RWPE2 (cell line): ENCODE data around the gene DDX1.

ENCODE experiments used
- ATAC-seq: fragments of 200-7000 bp; cut with Tn5 transposase; 3 replicates; pipeline ENCODE4 v1.9.1; 2021; ENCODE audit warnings: low read depth
- DNase-seq: peaks from one replicate; pipeline ENCODE4 v3.0.0-alpha.2; 2020; ENCODE audit warnings: low spot score
- H3K27ac ChIP-seq: fragments of 450-650 bp; 2 replicates; pipeline ENCODE4 v1.5.1; 2017; ENCODE audit warnings: mild to moderate bottlenecking; ENCODE audit not compliant: poor library complexity, severe bottlenecking
- H3K27me3 ChIP-seq: fragments of 250-450 bp; sonication (Bioruptor Pico); 2 replicates; pipeline ENCODE4 v1.5.1; 2021; ENCODE audit warnings: mild to moderate bottlenecking, moderate library complexity; ENCODE audit not compliant: insufficient read depth, poor library complexity, severe bottlenecking
- H3K36me3 ChIP-seq: fragments of 250-450 bp; sonication (Bioruptor Pico); 2 replicates; pipeline ENCODE4 v1.5.1; 2020; ENCODE audit warnings: low read depth, mild to moderate bottlenecking, moderate library complexity
- H3K4me1 ChIP-seq: fragments of 250-450 bp; sonication (Bioruptor Pico); 2 replicates; pipeline ENCODE4 v1.5.1; 2021; ENCODE audit warnings: mild to moderate bottlenecking, moderate library complexity; ENCODE audit not compliant: insufficient read depth, poor library complexity, severe bottlenecking
- H3K4me3 ChIP-seq: fragments of 250-450 bp; sonication (Bioruptor Pico); 2 replicates; pipeline ENCODE4 v1.5.1; 2021; ENCODE audit warnings: mild to moderate bottlenecking, moderate library complexity; ENCODE audit not compliant: severe bottlenecking
- H3K9me3 ChIP-seq: fragments of 250-450 bp; sonication (Bioruptor Pico); 2 replicates; pipeline ENCODE4 v1.5.1; 2021; ENCODE audit warnings: mild to moderate bottlenecking, moderate library complexity; ENCODE audit not compliant: severe bottlenecking
- CTCF ChIP-seq: fragments of 450-650 bp; IDR thresholded peaks from one replicate; pipeline ENCODE4 v1.5.1; 2017; ENCODE audit warnings: mild to moderate bottlenecking, moderate library complexity; ENCODE audit not compliant: poor library complexity, severe bottlenecking

Gene DDX1

GRCh38 chr2:15566912-15567311 lies 24.8 kb upstream of the DDX1 start:
- no peaks in the 10 kb centered on the region for H3K9me3 ChIP-seq
- no peaks in the 10 kb centered on the region for H3K27me3 ChIP-seq
- ATAC-seq, result no peak
- no peak for DNase-seq
- H3K27ac ChIP-seq, result no peak overlapping the region
- H3K4me1 ChIP-seq, result no peaks in the 10 kb centered on the region
- no peaks in the 10 kb centered on the region for H3K36me3 ChIP-seq
- H3K4me3 ChIP-seq, result no peak overlapping the region
- TF ChIP-seq CTCF, result no peak

- no peak for TF ChIP-seq CTCF
- no peaks in the 10 kb centered on the region for H3K4me1 ChIP-seq
- H3K36me3 ChIP-seq, result no peaks in the 10 kb centered on the region
- no peak overlapping the region for H3K4me3 ChIP-seq
- DNase-seq (no peak), ATAC-seq (no peak)
- no peaks in the 10 kb centered on the region for H3K9me3 ChIP-seq
- no peak overlapping the region for H3K27ac ChIP-seq
- H3K27me3 ChIP-seq, result no peaks in the 10 kb centered on the region
Observed at GRCh38 chr2:15568874-15569273, 22.8 kb upstream of the DDX1 start.

- H3K27ac ChIP-seq, result no peak overlapping the region
Observed at GRCh38 chr2:15570104-15570503, 21.6 kb upstream of the DDX1 start.

GRCh38 chr2:15571729-15572128 lies 19.9 kb upstream of the DDX1 start:
- Histone ChIP-seq H3K4me1 (no peaks in the 10 kb centered on the region), H3K4me3 (no peak overlapping the region), H3K27ac (no peak overlapping the region), H3K27me3 (no peaks in the 10 kb centered on the region), H3K9me3 (no peaks in the 10 kb centered on the region), H3K36me3 (no peaks in the 10 kb centered on the region)
- no peak for TF ChIP-seq CTCF
- ATAC-seq (no peak), DNase-seq (no peak)

More at GRCh38 chr2:15570104-15570503, 21.6 kb upstream of the DDX1 start:
- Histone ChIP-seq H3K4me3 (no peak overlapping the region), H3K4me1 (no peaks in the 10 kb centered on the region), H3K36me3 (no peaks in the 10 kb centered on the region), H3K9me3 (no peaks in the 10 kb centered on the region), H3K27me3 (no peaks in the 10 kb centered on the region)
- no peak for ATAC-seq
- DNase-seq, result no peak
- TF ChIP-seq CTCF, result no peak

GRCh38 chr2:15577071-15577735 lies 14.5 kb upstream of the DDX1 start:
- no peaks in the 10 kb centered on the region for H3K27me3 ChIP-seq
- H3K9me3 ChIP-seq, result no peaks in the 10 kb centered on the region
- no peak overlapping the region for H3K4me3 ChIP-seq
- H3K36me3 ChIP-seq, result no peaks in the 10 kb centered on the region
- DNase-seq (peak; percentile 78), ATAC-seq (peak; percentile 96)
- peaks cover 7% of the 10 kb centered on the region for H3K4me1 ChIP-seq
- peak; percentile 88 for TF ChIP-seq CTCF
- H3K27ac ChIP-seq, result no peak overlapping the region
